IMR-90 (cell line): Measurements from ENCODE around the gene CFAP61.

Experiments used
- BHLHE40 ChIP-seq: fragments of 150-350 bp; IDR thresholded peaks from 2 replicates; pipeline ENCODE4 v1.6.1; 2016; ENCODE audit warnings: mild to moderate bottlenecking, low read depth, low read length
- CEBPB ChIP-seq: IDR thresholded peaks from 2 replicates; pipeline ENCODE4 v1.6.1; 2012; ENCODE audit warnings: low read depth, low read length, improper control_type of control experiment
- CHD1 ChIP-seq: IDR thresholded peaks from 2 replicates; pipeline ENCODE4 v1.6.1; 2012; ENCODE audit warnings: low read depth, low read length, improper control_type of control experiment
- FOS ChIP-seq: fragments of 150-350 bp; IDR thresholded peaks from 2 replicates; pipeline ENCODE4 v1.6.1; 2016; ENCODE audit warnings: low read depth, low read length
- MAFK ChIP-seq: IDR thresholded peaks from 2 replicates; pipeline ENCODE4 v1.6.1; 2012; ENCODE audit warnings: low read depth, low read length, improper control_type of control experiment
- NFE2L2 ChIP-seq: fragments of 150-350 bp; IDR thresholded peaks from 2 replicates; pipeline ENCODE4 v1.6.1; 2016; ENCODE audit warnings: low read depth, mild to moderate bottlenecking, low read length
- POLR2A ChIP-seq: IDR thresholded peaks from 2 replicates; pipeline ENCODE4 v1.6.1; 2012; ENCODE audit warnings: mild to moderate bottlenecking, low read depth, low read length
- RAD21 ChIP-seq: IDR thresholded peaks from 2 replicates; pipeline ENCODE4 v1.6.1; 2012; ENCODE audit warnings: low read length, improper control_type of control experiment
- RCOR1 ChIP-seq: IDR thresholded peaks from 2 replicates; pipeline ENCODE4 v1.6.1; 2012; ENCODE audit warnings: mild to moderate bottlenecking, low read length, improper control_type of control experiment; ENCODE audit not compliant: insufficient replicate concordance
- RFX5 ChIP-seq: IDR thresholded peaks from 2 replicates; pipeline ENCODE4 v1.8.0; 2012; ENCODE audit warnings: low read depth, mild to moderate bottlenecking, low read length, moderate library complexity
- SMC3 ChIP-seq: fragments of 150-350 bp; IDR thresholded peaks from 2 replicates; pipeline ENCODE4 v1.6.1; 2016; ENCODE audit warnings: low read depth, mild to moderate bottlenecking, antibody characterized with exemption, low read length, moderate library complexity
- TF ChIP-seq, protein P1 (sequence below): conservative IDR thresholded peaks from 2 replicates; pipeline ENCODE4 v1.5.1; 2012; ENCODE audit warnings: mild to moderate bottlenecking, low read depth, low read length, improper control_type of control experiment
- TF ChIP-seq, protein P2 (sequence below): fragments of 150-350 bp; IDR thresholded peaks from 2 replicates; pipeline ENCODE4 v1.6.1; 2017; ENCODE audit warnings: mild to moderate bottlenecking, antibody characterized with exemption, low read length, low read depth
- TF ChIP-seq, protein P3 (sequence below): fragments of 150-350 bp; IDR thresholded peaks from 2 replicates; pipeline ENCODE4 v1.6.1; 2016; ENCODE audit warnings: low read depth, mild to moderate bottlenecking, low read length, moderate library complexity, borderline replicate concordance

DNA sequence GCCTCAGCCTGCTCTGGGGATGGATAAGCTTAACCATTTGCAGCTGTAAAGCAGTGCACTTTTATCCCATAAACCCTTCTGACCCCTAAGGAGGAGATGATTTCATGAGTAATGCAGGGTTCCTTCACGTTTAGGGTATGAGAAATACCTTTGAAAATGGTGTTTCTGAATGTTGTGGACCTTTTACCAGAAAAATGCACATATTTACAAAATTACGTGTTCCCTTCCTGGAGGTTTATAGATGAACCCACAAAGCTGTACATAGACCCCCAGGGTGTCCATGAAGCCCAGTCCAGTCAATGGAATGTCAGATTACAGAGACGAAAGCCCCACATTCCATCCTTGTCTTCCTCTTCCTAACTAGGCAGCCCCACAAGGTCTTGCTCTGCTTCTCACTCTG lies 237.0 kb downstream of the CFAP61 start:
- TF ChIP-seq, protein P1, sequence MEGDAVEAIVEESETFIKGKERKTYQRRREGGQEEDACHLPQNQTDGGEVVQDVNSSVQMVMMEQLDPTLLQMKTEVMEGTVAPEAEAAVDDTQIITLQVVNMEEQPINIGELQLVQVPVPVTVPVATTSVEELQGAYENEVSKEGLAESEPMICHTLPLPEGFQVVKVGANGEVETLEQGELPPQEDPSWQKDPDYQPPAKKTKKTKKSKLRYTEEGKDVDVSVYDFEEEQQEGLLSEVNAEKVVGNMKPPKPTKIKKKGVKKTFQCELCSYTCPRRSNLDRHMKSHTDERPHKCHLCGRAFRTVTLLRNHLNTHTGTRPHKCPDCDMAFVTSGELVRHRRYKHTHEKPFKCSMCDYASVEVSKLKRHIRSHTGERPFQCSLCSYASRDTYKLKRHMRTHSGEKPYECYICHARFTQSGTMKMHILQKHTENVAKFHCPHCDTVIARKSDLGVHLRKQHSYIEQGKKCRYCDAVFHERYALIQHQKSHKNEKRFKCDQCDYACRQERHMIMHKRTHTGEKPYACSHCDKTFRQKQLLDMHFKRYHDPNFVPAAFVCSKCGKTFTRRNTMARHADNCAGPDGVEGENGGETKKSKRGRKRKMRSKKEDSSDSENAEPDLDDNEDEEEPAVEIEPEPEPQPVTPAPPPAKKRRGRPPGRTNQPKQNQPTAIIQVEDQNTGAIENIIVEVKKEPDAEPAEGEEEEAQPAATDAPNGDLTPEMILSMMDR, result no peak
- TF ChIP-seq BHLHE40, result no peak
- TF ChIP-seq FOS, result no peak
- TF ChIP-seq, protein P2, sequence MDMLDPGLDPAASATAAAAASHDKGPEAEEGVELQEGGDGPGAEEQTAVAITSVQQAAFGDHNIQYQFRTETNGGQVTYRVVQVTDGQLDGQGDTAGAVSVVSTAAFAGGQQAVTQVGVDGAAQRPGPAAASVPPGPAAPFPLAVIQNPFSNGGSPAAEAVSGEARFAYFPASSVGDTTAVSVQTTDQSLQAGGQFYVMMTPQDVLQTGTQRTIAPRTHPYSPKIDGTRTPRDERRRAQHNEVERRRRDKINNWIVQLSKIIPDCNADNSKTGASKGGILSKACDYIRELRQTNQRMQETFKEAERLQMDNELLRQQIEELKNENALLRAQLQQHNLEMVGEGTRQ, result no peak
- no peak for TF ChIP-seq MAFK
- TF ChIP-seq POLR2A, result no peak
- TF ChIP-seq SMC3, result no peak
- TF ChIP-seq, protein P3, sequence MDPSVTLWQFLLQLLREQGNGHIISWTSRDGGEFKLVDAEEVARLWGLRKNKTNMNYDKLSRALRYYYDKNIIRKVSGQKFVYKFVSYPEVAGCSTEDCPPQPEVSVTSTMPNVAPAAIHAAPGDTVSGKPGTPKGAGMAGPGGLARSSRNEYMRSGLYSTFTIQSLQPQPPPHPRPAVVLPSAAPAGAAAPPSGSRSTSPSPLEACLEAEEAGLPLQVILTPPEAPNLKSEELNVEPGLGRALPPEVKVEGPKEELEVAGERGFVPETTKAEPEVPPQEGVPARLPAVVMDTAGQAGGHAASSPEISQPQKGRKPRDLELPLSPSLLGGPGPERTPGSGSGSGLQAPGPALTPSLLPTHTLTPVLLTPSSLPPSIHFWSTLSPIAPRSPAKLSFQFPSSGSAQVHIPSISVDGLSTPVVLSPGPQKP, result no peak
- no peak for TF ChIP-seq CEBPB
- no peak for TF ChIP-seq CHD1
- TF ChIP-seq RCOR1, result no peak
- no peak for TF ChIP-seq RFX5
- no peak for TF ChIP-seq NFE2L2
- TF ChIP-seq RAD21, result no peak
